Measurements from ENCODE around the gene PRKG1. TPM values are rescaled to one million over a fixed set of nuclear protein-coding genes. Genes with fewer than 3 reads are reported as not detected.
A peak's percentile ranks its signal among the peaks of the same experiment; 100 is the strongest.

Gene PRKG1
- total and polyA plus RNA-seq, 7 experiments from 2014 or later, result 0.19 TPM; not detected in 6

- DNase-seq (peak in 1 of 9 donors; percentile 9), ATAC-seq (peak; percentile 29)
- Histone ChIP-seq H3K27ac (ENCODE audit: low read depth, low read length) (no peak overlapping the region), H3K9me3 (ENCODE audit: control insufficient read depth in 2 of 3, low read length in 3 of 3) (no peaks in the 10 kb centered on the region), H3K27me3 (ENCODE audit: control insufficient read depth in 2 of 2, insufficient read depth in 2 of 2, low read length in 2 of 2) (no peaks in the 10 kb centered on the region), H3K4me3 (ENCODE audit: low read length) (no peak overlapping the region), H3K4me1 (ENCODE audit: control insufficient read depth in 2 of 2, insufficient read depth in 2 of 2, low read length in 2 of 2) (no peaks in the 10 kb centered on the region), H3K36me3 (ENCODE audit: control insufficient read depth in 2 of 3, insufficient read depth in 3 of 3, low read length in 3 of 3) (no peaks in the 10 kb centered on the region)
- ChIA-PET POLR2A (no interaction called here), CTCF (no interaction called here)
- Mint-ChIP-seq H3K9me3 (peaks cover 0 to 3% (median 0%) of the 10 kb centered on the region in 11 donors), H3K4me1 (no peaks in the 10 kb centered on the region), H3K36me3 (no peaks in the 10 kb centered on the region), H3K27me3 (peaks cover 0 to 7% (median 4%) of the 10 kb centered on the region in 5 donors), H3K27ac (no peak overlapping the region), H3K4me3 (no peak overlapping the region)
- intact Hi-C loops (cut with micrococcal nuclease), result no loop called here
Measured at GRCh38 chr10:51892965-51893658, 818.8 kb downstream of the PRKG1 start.

DNA sequence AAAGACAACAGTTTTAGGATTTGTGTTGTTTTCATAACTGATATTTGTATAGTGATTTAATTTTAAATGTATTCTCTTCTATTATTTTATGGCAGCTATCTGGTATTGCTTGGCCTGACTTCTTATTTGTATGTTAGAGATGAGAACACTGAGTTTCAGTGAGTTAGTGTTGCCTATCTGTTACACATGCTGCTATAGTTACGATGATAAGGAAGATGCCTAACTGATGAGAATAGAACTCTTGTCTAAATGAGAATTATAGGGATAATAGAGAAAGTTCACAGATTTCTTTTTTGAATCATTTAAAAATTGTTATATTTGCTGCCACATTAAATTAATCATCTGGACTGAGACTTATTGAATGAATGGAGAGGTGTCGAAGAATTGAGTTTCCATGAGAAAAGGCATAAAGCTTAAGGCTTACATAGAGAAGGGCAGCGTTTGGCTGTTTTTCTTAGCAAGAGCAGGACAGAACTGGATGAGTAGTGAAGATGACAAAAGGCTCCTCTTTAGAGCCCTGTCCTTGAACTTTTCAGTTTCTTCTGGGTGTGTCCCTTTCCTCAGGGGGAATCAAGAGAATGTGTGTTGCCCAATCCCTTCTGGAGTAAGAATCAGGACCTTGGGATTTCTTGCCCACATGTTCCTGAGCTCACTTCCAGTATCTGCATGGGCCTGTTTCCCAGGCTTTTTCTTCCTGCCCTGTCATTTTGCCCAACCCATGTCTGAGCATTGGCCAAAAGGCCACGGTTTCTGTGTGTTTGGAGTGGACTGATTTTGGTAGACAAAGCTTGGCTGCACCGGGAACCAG, 820.7 kb downstream of the PRKG1 start:
- Mint-ChIP-seq H3K9me3 (peaks cover 0 to 3% (median 0%) of the 10 kb centered on the region in 11 donors), H3K27me3 (peaks cover 0 to 11% (median 4%) of the 10 kb centered on the region in 5 donors), H3K27ac (no peak overlapping the region), H3K4me1 (no peaks in the 10 kb centered on the region), H3K4me3 (no peak overlapping the region), H3K36me3 (no peaks in the 10 kb centered on the region)
- no peak for DNase-seq
- no peak overlapping the region for H3K27ac ChIP-seq (ENCODE audit: low read depth, low read length)
- intact Hi-C loops (cut with micrococcal nuclease), result no loop called here
- CTCF ChIA-PET, result no interaction called here
- H3K4me1 ChIP-seq (ENCODE audit: control insufficient read depth in 2 of 2, insufficient read depth in 2 of 2, low read length in 2 of 2), result no peaks in the 10 kb centered on the region
- no peak for ATAC-seq
- no peaks in the 10 kb centered on the region for H3K9me3 ChIP-seq (ENCODE audit: control insufficient read depth in 2 of 3, low read length in 3 of 3)
- no peaks in the 10 kb centered on the region for H3K36me3 ChIP-seq (ENCODE audit: control insufficient read depth in 2 of 3, insufficient read depth in 3 of 3, low read length in 3 of 3)
- H3K27me3 ChIP-seq (ENCODE audit: control insufficient read depth in 2 of 2, insufficient read depth in 2 of 2, low read length in 2 of 2), result no peaks in the 10 kb centered on the region
- POLR2A ChIA-PET, result no interaction called here
- H3K4me3 ChIP-seq (ENCODE audit: low read length), result no peak overlapping the region

- DNase-seq, result no peak
- ATAC-seq, result no peak
- Histone ChIP-seq H3K4me3 (ENCODE audit: low read length) (no peak overlapping the region), H3K4me1 (ENCODE audit: control insufficient read depth in 2 of 2, insufficient read depth in 2 of 2, low read length in 2 of 2) (no peaks in the 10 kb centered on the region), H3K27ac (ENCODE audit: low read depth, low read length) (no peak overlapping the region), H3K27me3 (ENCODE audit: control insufficient read depth in 2 of 2, insufficient read depth in 2 of 2, low read length in 2 of 2) (no peaks in the 10 kb centered on the region), H3K36me3 (ENCODE audit: control insufficient read depth in 2 of 3, insufficient read depth in 3 of 3, low read length in 3 of 3) (no peaks in the 10 kb centered on the region), H3K9me3 (ENCODE audit: control insufficient read depth in 2 of 3, low read length in 3 of 3) (no peaks in the 10 kb centered on the region)
- Mint-ChIP-seq H3K4me1 (no peaks in the 10 kb centered on the region), H3K36me3 (no peaks in the 10 kb centered on the region), H3K27ac (no peak overlapping the region), H3K27me3 (peaks cover 0 to 11% (median 4%) of the 10 kb centered on the region in 5 donors), H3K4me3 (no peak overlapping the region), H3K9me3 (peaks cover 0 to 3% (median 0%) of the 10 kb centered on the region in 11 donors)
- intact Hi-C loops (cut with micrococcal nuclease), result no loop called here
- POLR2A ChIA-PET, result no interaction called here
- CTCF ChIA-PET, result no interaction called here
Measured at GRCh38 chr10:51896849-51897248, 822.6 kb downstream of the PRKG1 start.

GRCh38 chr10:51897560-51897959, 823.3 kb downstream of the PRKG1 start:
- Mint-ChIP-seq H3K27ac (no peak overlapping the region), H3K9me3 (peaks cover 0 to 3% (median 0%) of the 10 kb centered on the region in 11 donors), H3K4me1 (no peaks in the 10 kb centered on the region), H3K27me3 (peaks cover 0 to 11% (median 4%) of the 10 kb centered on the region in 5 donors), H3K36me3 (no peaks in the 10 kb centered on the region), H3K4me3 (no peak overlapping the region)
- ATAC-seq (no peak), DNase-seq (no peak)
- H3K27ac ChIP-seq (ENCODE audit: low read depth, low read length), result no peak overlapping the region
- H3K9me3 ChIP-seq (ENCODE audit: control insufficient read depth in 2 of 3, low read length in 3 of 3), result no peaks in the 10 kb centered on the region
- no peaks in the 10 kb centered on the region for H3K27me3 ChIP-seq (ENCODE audit: control insufficient read depth in 2 of 2, insufficient read depth in 2 of 2, low read length in 2 of 2)
- no peak overlapping the region for H3K4me3 ChIP-seq (ENCODE audit: low read length)
- H3K4me1 ChIP-seq (ENCODE audit: control insufficient read depth in 2 of 2, insufficient read depth in 2 of 2, low read length in 2 of 2), result no peaks in the 10 kb centered on the region
- CTCF ChIA-PET, result no interaction called here
- POLR2A ChIA-PET, result no interaction called here
- H3K36me3 ChIP-seq (ENCODE audit: control insufficient read depth in 2 of 3, insufficient read depth in 3 of 3, low read length in 3 of 3), result no peaks in the 10 kb centered on the region
- intact Hi-C loops (cut with micrococcal nuclease), result no loop called here

DNA sequence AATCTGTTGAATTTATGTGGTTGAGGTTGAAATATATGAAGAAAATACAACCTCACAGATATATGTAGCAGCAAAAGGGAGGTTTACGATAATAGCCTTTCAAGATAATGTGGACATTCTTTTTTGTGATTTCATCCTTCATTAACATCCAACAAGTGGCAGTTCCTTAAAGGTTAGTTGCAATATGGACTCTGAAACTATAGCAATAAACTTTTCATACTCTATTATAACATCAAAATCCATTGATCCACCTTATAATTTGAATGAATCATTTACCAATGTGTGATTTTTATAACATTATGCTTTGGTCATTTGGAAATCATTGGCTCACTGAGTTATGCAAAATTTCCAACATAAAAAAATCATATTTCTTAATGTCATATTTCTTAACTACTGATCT, 825.9 kb downstream of the PRKG1 start:
- H3K4me1 ChIP-seq (ENCODE audit: control insufficient read depth in 2 of 2, insufficient read depth in 2 of 2, low read length in 2 of 2), result no peaks in the 10 kb centered on the region
- Mint-ChIP-seq H3K9me3 (peaks cover 0 to 3% (median 0%) of the 10 kb centered on the region in 11 donors), H3K4me1 (no peaks in the 10 kb centered on the region), H3K27me3 (peaks cover 0 to 8% (median 3%) of the 10 kb centered on the region in 5 donors), H3K27ac (no peak overlapping the region), H3K4me3 (no peak overlapping the region), H3K36me3 (no peaks in the 10 kb centered on the region)
- H3K27me3 ChIP-seq (ENCODE audit: control insufficient read depth in 2 of 2, insufficient read depth in 2 of 2, low read length in 2 of 2), result no peaks in the 10 kb centered on the region
- ATAC-seq (no peak), DNase-seq (no peak)
- H3K9me3 ChIP-seq (ENCODE audit: control insufficient read depth in 2 of 3, low read length in 3 of 3), result no peaks in the 10 kb centered on the region
- ChIA-PET CTCF (no interaction called here), POLR2A (no interaction called here)
- H3K36me3 ChIP-seq (ENCODE audit: control insufficient read depth in 2 of 3, insufficient read depth in 3 of 3, low read length in 3 of 3), result no peaks in the 10 kb centered on the region
- no peak overlapping the region for H3K27ac ChIP-seq (ENCODE audit: low read depth, low read length)
- H3K4me3 ChIP-seq (ENCODE audit: low read length), result no peak overlapping the region
- intact Hi-C loops (cut with micrococcal nuclease), result no loop called here

GRCh38 chr10:51903675-51904074, 829.4 kb downstream of the PRKG1 start:
- DNase-seq (no peak), ATAC-seq (no peak)
- intact Hi-C loops (cut with micrococcal nuclease), result no loop called here
- Mint-ChIP-seq H3K27me3 (peaks cover 0 to 10% (median 8%) of the 10 kb centered on the region in 5 donors), H3K4me1 (no peaks in the 10 kb centered on the region), H3K4me3 (no peak overlapping the region), H3K9me3 (no peaks in the 10 kb centered on the region), H3K27ac (no peak overlapping the region), H3K36me3 (no peaks in the 10 kb centered on the region)
- Histone ChIP-seq H3K4me3 (ENCODE audit: low read length) (no peak overlapping the region), H3K27ac (ENCODE audit: low read depth, low read length) (no peak overlapping the region), H3K27me3 (ENCODE audit: control insufficient read depth in 2 of 2, insufficient read depth in 2 of 2, low read length in 2 of 2) (no peaks in the 10 kb centered on the region), H3K4me1 (ENCODE audit: control insufficient read depth in 2 of 2, insufficient read depth in 2 of 2, low read length in 2 of 2) (no peaks in the 10 kb centered on the region), H3K9me3 (ENCODE audit: control insufficient read depth in 2 of 3, low read length in 3 of 3) (no peaks in the 10 kb centered on the region), H3K36me3 (ENCODE audit: control insufficient read depth in 2 of 3, insufficient read depth in 3 of 3, low read length in 3 of 3) (no peaks in the 10 kb centered on the region)
- ChIA-PET CTCF (no interaction called here), POLR2A (no interaction called here)

- no peaks in the 10 kb centered on the region for H3K4me1 Mint-ChIP-seq
- CTCF ChIA-PET, result no interaction called here
Measured at GRCh38 chr10:51905032-51905431, 830.7 kb downstream of the PRKG1 start.

More at GRCh38 chr10:51905032-51905431, 830.7 kb downstream of the PRKG1 start:
- no peak for ATAC-seq
- H3K9me3 Mint-ChIP-seq, result no peaks in the 10 kb centered on the region
- Histone ChIP-seq H3K9me3 (ENCODE audit: control insufficient read depth in 2 of 3, low read length in 3 of 3) (no peaks in the 10 kb centered on the region), H3K36me3 (ENCODE audit: control insufficient read depth in 2 of 3, insufficient read depth in 3 of 3, low read length in 3 of 3) (no peaks in the 10 kb centered on the region), H3K4me1 (ENCODE audit: control insufficient read depth in 2 of 2, insufficient read depth in 2 of 2, low read length in 2 of 2) (no peaks in the 10 kb centered on the region), H3K4me3 (ENCODE audit: low read length) (no peak overlapping the region), H3K27ac (ENCODE audit: low read depth, low read length) (no peak overlapping the region), H3K27me3 (ENCODE audit: control insufficient read depth in 2 of 2, insufficient read depth in 2 of 2, low read length in 2 of 2) (no peaks in the 10 kb centered on the region)
- no peak overlapping the region for H3K4me3 Mint-ChIP-seq
- no peaks in the 10 kb centered on the region for H3K36me3 Mint-ChIP-seq
- no peak for DNase-seq
- peaks cover 0 to 11% (median 8%) of the 10 kb centered on the region in 5 donors for H3K27me3 Mint-ChIP-seq
- POLR2A ChIA-PET, result no interaction called here
- no peak overlapping the region for H3K27ac Mint-ChIP-seq
- intact Hi-C loops (cut with micrococcal nuclease), result no loop called here

Data from naive thymus-derived CD4-positive, alpha-beta T cell (primary cell).